Activated naive CD4-positive, alpha-beta T cell treated with anti-CD3 and anti-CD28 coated beads, Interleukin-2, amount 50 U/mL, for 72 hours (primary cell): ENCODE data around the gene CNTNAP2. TPM values are rescaled to one million over a fixed set of nuclear protein-coding genes. Genes with fewer than 3 reads are reported as not detected.

ENCODE experiments used
- ATAC-seq, 2 donors: fragments of 150-1000 bp; cut with Tn5 transposase; 2 replicates each; pipeline ENCODE4 v1.10.0; 2021; ENCODE audit warnings: mild to moderate bottlenecking in 2 of 2, moderate library complexity in 2 of 2
- DNase-seq, 2 donors: peaks; one replicate each; pipeline ENCODE4 v3.0.0; 2021 to 2022; ENCODE audit warnings: low spot score in 2 of 2
- H3K27ac Mint-ChIP-seq, 2 donors: one replicate each; pipeline ENCODE4 v1.8.0; 2022; ENCODE audit warnings: mild to moderate bottlenecking in 2 of 2, mixed read lengths in 2 of 2
- H3K36me3 Mint-ChIP-seq, 2 donors: one replicate each; pipeline ENCODE4 v1.8.0; 2022; ENCODE audit warnings: mixed read lengths in 2 of 2
- H3K9me3 Mint-ChIP-seq, 2 donors: one replicate each; pipeline ENCODE4 v1.8.0; 2022; ENCODE audit warnings: mixed read lengths in 2 of 2
- total RNA-seq, 2 donors: library from RNA; stranded (reverse); gene quantifications; one replicate each; pipeline ENCODE4 v1.2.3, GENCODE V29; 2022

CNTNAP2 gene
- total RNA-seq, 2 donors from 2014 or later = not detected

DNA sequence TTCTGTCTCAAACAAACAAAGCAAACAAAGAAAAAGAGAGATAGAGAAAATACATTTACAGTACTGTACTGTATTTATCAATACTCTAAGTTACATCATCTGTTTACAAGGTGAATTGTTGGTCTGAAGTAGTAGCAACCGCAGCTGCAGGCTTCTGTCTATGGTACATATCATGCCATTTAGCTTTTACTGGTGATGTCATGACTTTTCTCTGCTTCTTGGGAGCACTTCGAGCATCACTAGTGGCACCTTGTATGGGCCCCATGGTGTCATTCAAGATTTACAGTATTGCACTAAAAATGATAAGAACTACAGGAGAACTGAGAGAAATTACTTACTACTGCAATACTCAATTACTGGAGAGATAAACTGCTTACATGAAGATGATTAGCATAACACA, 826.9 kb downstream of the CNTNAP2 start:
- ATAC-seq (no peak), DNase-seq (no peak)
- Mint-ChIP-seq H3K9me3 (peaks cover 11 to 16% of the 10 kb centered on the region in 2 donors), H3K36me3 (no peaks in the 10 kb centered on the region), H3K27ac (no peak overlapping the region)

DNA sequence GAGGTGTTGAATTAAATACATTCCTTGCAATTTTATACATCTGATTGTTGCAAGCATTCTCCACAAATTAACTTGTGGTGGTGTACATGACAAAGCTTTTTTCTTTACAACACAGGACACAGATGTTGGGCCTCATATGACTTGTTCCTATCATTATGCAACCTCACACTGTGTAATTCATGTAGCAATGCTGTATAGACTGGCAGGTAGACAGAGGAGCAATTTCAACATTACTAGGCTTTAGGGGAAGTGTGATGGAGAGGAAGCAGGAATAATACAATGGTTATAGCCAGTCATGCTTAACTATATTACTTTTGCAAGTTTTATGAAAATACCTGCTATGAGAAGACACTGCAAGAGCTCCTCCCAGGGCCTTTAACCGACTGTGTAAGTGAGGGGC, 832.1 kb downstream of the CNTNAP2 start:
- Mint-ChIP-seq H3K27ac (no peak overlapping the region), H3K9me3 (peaks cover 12 to 14% of the 10 kb centered on the region in 2 donors), H3K36me3 (no peaks in the 10 kb centered on the region)
- DNase-seq (no peak), ATAC-seq (no peak)

DNA sequence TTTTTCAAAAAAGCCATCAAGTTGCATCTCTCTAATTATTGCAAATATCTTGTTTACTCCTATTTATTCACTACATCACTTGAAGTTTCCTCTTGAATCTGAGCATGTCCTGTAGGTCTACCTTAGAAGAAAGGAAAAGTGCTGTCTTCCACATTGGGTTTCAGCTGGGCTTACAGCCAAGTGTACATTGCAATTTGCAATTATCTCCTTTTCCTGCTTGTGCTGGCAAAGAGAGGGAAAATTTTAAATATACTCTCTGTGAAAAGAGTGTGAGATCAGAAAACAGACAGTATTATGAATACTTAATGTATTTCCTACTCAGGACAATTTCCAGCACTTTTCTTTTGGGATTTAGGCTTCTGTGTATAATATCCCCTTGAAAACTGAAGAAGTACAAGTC, 839.7 kb downstream of the CNTNAP2 start:
- Mint-ChIP-seq H3K36me3 (peaks cover 0 to 4% of the 10 kb centered on the region in 2 donors), H3K9me3 (peaks cover 18 to 20% of the 10 kb centered on the region in 2 donors), H3K27ac (no peak overlapping the region)
- no peak for ATAC-seq
- no peak for DNase-seq

DNA sequence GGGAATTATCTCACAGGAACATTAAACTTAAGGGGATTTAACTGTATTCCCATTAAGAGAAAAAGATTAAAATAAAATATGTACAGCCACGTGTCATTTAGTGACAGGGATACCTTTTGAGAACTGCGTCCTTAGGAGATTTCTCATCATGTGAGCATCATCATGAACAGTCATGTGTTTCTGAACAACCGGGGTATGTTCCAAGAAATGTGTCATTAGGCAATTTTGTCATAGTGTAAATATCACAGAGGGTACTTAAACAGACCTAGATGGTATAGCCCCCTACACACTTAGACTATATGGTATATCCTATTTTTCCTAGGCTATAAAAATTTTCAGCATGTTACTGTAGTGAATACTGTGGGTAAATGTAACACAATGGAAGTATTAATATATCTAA, 840.3 kb downstream of the CNTNAP2 start:
- peaks cover 17 to 21% of the 10 kb centered on the region in 2 donors for H3K9me3 Mint-ChIP-seq

DNA sequence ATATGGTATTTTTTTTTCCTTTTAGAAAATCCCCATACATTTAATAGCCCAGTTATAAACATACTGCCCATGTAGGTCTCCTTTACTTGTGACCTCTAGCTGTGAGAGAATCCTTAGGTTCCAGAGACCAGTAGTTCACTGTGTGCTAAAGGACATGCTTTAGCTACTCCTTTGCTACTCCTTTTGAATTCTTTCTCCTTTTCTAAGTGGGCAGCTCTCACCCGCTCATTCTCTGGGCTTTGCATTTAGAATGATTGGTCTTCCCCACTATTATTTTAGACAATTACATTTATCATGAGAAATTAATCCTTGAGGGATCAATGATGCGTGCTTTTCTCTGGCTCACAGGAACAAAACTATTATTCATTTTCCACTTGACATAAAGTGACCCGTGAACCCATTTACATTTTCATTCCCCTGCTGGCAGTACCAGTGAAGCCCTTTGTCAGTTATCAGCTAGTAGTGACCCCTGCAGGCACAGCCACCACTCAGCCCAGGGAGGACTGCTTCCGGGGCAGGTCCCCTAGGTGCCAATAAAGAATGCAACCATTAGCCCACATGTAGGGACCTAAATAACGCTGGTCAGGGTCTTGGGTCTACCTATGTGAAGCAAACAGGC, 844.3 kb downstream of the CNTNAP2 start:
- Mint-ChIP-seq H3K9me3 (peaks cover 14 to 22% of the 10 kb centered on the region in 2 donors), H3K27ac (no peak overlapping the region), H3K36me3 (peaks cover 0 to 4% of the 10 kb centered on the region in 2 donors)
- ATAC-seq = no peak
- no peak for DNase-seq

More for the DNA sequence above, 840.3 kb downstream of the CNTNAP2 start:
- DNase-seq (no peak), ATAC-seq (no peak)
- no peak overlapping the region for H3K27ac Mint-ChIP-seq
- H3K36me3 Mint-ChIP-seq = peaks cover 0 to 4% of the 10 kb centered on the region in 2 donors

DNA sequence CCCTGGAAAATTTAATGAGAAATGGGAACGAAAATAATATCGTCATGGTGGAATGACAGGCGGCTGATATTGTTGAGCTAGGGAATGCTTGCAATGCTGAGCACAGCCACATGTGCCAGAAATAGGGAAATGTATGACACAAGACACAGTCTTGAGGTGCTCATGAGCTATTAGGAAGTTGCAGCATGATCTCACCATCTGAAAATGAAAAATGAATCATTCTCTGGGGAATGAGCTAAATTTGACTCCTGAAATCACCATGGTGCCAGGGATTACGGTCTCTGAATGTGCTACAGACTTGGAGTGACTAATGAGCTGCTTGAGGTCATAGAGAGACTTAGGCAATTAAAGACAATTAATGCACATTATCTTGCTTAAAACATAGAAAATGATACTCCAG, 845.0 kb downstream of the CNTNAP2 start:
- ATAC-seq (no peak), DNase-seq (no peak)
- Mint-ChIP-seq H3K36me3 (peaks cover 0 to 4% of the 10 kb centered on the region in 2 donors), H3K27ac (no peak overlapping the region), H3K9me3 (peaks cover 14 to 15% of the 10 kb centered on the region in 2 donors)

DNA sequence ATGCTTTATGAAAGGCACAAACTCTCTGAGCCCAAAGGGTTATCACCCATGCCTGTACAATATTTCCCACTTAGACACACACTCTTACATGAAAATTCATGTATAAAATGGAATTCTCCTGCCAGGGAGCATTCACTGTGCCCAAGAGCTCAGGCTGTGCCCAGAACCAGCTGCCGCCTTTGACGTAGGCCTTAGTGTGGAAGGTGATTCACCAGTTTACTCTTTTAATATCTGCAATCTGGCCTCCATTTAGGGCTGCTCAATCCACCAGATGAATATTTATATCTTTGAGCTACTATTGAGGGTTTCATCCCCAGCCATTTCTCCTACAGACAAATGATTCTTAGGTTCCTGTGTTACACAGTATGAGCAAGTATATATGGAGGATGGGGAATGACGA, 849.7 kb downstream of the CNTNAP2 start:
- H3K9me3 Mint-ChIP-seq = peaks cover 4 to 9% of the 10 kb centered on the region in 2 donors
- no peaks in the 10 kb centered on the region for H3K36me3 Mint-ChIP-seq
- DNase-seq = no peak
- no peak overlapping the region for H3K27ac Mint-ChIP-seq
- no peak for ATAC-seq

DNA sequence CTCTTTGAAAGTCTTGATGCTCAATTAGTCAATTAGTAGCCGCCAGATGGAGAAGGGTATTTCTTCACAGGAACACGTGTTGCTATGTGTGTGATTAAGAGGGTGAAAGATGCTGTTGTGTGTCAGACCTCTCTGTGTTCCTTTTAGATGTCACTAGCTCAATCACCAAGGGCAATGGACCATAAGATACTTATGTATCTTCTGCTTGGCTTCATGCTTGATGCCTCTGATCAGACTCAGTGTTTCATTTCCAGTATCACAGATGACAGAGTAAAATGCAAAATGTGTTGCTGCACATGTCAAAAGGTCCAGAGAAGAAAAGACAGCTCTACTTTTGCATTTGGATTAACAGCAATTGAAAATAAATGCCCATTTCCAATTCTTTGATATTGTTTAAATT, 865.9 kb downstream of the CNTNAP2 start:
- Mint-ChIP-seq H3K36me3 (no peaks in the 10 kb centered on the region), H3K27ac (no peak overlapping the region)
- no peak for ATAC-seq

DNA sequence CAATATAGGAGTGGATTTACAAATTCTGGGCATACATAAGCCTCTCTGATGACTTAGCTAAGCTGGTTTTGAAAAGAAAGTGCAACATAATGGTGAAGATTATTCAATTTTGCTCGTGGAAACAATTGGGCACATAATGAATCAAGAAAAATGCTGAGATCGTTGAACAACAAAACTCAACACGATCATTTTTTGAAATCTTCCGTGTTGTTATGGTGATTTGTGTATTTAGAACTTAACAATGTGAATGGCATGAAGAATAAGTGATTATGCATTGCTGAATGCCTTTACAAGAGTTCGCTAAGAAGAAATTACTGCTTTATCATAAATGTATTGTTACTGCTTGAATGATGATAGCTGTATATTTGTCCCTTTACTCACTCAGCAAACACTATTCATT, 875.0 kb downstream of the CNTNAP2 start:
- no peak overlapping the region for H3K27ac Mint-ChIP-seq
- ATAC-seq = no peak
- peaks cover 10 to 13% of the 10 kb centered on the region in 2 donors for H3K9me3 Mint-ChIP-seq
- no peaks in the 10 kb centered on the region for H3K36me3 Mint-ChIP-seq
- DNase-seq = no peak

More for the DNA sequence above, 865.9 kb downstream of the CNTNAP2 start:
- no peak for DNase-seq
- peaks cover 15 to 17% of the 10 kb centered on the region in 2 donors for H3K9me3 Mint-ChIP-seq

DNA sequence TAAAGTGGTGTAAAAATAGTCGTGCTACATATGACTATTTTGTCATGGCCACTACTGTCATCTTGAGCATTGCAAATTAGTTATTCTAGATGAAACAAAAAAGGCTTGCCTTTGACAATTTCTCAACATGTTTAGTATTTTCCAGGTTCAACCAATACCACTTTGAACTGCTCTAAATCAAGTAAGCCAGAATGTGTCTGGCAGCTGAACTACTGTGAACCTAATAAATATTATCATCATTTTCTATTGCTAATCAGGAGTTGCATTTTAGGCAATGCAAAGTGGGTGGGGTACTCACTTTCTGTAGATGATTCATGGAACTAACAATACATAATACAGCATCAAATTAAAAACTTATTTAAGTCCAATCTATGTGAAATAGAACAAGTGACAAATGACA, 877.2 kb downstream of the CNTNAP2 start:
- ATAC-seq (no peak), DNase-seq (no peak)
- Mint-ChIP-seq H3K27ac (no peak overlapping the region), H3K9me3 (peaks cover 13 to 14% of the 10 kb centered on the region in 2 donors), H3K36me3 (no peaks in the 10 kb centered on the region)

DNA sequence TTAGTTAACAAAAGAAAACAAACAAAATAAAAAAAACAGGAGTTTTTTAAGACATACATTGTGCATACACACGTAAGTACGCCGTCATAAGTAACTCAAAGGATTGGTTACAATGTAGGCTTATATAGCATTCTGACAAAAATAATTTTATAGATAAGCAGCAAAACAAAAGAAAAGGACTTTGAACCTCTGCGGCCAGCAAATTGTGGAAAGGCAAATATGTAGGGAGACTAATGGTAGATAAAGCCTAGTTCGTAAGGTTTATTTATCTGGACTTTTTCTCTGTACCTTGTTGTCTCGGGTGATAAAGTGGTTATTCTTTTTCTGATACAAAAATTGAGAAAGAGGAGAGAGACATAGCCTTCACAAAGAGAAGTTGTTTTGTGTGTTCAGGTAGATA, 891.9 kb downstream of the CNTNAP2 start:
- peaks cover 6 to 11% of the 10 kb centered on the region in 2 donors for H3K9me3 Mint-ChIP-seq
- no peaks in the 10 kb centered on the region for H3K36me3 Mint-ChIP-seq
- DNase-seq = no peak
- no peak for ATAC-seq
- H3K27ac Mint-ChIP-seq = no peak overlapping the region

DNA sequence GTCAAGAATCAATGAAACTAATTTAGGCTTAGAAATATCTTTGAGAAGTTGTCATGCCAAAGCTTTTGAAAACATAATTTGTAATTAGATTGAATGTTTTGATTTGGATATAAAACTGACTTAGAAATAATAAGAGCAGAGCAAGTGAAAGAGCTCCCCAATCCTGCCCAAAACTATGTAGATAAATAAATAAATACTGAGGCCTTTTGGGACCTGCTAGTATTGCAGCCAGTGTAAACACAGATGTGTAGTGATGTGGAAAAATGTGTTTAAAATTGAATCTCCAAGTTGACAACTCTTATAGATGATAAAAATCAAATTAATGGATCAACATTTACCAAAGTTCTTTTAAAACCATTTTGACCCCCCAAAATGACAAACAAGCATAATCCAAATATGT, 896.1 kb downstream of the CNTNAP2 start:
- ATAC-seq (no peak), DNase-seq (no peak)
- Mint-ChIP-seq H3K27ac (no peak overlapping the region), H3K36me3 (no peaks in the 10 kb centered on the region), H3K9me3 (peaks cover 10 to 13% of the 10 kb centered on the region in 2 donors)

DNA sequence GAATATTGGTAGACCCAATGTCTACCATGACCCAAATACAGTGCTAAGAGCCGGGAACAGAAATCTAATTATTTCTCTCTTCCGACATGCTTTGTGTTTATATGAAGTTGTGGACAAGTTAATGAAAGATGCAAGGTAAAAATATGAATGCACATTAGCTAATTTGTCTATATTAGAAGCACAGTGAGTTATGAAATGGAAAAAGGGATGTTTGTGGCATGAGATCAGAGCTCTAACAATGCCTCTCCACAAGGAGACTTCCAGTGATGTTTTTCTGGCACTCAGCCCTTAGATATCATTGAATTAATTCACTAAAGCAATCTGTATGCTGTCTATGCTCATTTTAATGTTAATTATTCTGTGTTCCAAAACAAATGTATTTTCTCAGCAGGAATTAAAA, 897.2 kb downstream of the CNTNAP2 start:
- Mint-ChIP-seq H3K27ac (no peak overlapping the region), H3K9me3 (peaks cover 13 to 14% of the 10 kb centered on the region in 2 donors), H3K36me3 (no peaks in the 10 kb centered on the region)
- DNase-seq (no peak), ATAC-seq (no peak)

DNA sequence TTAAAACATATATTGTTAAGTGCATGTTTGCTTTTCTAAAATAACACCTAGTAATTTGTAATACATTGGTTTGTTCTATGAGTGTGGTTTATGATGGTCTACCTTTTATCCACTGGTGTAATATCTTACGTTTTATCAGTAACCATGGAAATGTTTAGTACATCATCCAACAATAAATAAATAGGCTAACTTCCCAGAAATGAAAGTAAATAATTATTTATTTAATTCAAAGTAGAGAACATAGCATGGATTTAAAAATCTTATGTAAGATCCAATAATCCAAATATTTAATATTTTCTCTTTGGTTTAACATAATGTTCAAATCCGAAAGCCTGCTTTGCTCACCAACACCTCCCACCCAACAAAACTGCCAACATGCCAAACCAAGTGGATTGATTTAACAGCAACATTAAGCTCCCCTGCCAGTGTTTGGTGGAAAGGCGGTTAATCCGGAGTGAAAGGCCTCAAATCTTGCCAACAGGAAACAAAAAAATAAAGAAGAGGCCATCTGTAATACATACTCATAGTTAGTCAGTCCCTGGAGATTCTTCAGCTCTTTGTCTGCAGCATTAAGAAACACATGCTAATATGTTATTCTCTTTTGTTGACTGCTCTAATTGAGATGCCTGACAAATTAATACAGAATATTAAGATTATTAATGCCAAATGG, 897.8 kb downstream of the CNTNAP2 start:
- no peaks in the 10 kb centered on the region for H3K36me3 Mint-ChIP-seq
- H3K9me3 Mint-ChIP-seq = peaks cover 13 to 14% of the 10 kb centered on the region in 2 donors
- no peak overlapping the region for H3K27ac Mint-ChIP-seq
- DNase-seq (no peak), ATAC-seq (no peak)

DNA sequence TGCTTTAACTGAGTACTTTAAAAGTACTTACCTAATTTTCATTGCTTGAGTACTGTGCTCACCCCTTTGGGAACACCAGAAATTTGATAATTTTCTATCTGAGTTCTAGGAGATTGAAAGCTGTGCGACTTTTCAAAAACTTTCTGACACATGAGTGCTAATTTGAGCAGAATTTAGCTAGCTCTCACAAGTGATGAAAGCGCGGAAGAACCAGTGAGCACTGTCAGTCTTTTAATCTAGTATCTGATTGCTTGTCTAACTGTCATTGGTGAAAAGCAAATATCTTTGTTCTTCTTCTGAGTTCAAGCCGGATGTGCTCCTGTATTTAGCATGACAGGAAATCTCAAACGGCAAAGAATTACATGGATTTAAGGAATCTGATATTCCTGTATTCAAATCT, 899.4 kb downstream of the CNTNAP2 start:
- Mint-ChIP-seq H3K9me3 (peaks cover 9 to 14% of the 10 kb centered on the region in 2 donors), H3K36me3 (no peaks in the 10 kb centered on the region)
- ATAC-seq = no peak

DNA sequence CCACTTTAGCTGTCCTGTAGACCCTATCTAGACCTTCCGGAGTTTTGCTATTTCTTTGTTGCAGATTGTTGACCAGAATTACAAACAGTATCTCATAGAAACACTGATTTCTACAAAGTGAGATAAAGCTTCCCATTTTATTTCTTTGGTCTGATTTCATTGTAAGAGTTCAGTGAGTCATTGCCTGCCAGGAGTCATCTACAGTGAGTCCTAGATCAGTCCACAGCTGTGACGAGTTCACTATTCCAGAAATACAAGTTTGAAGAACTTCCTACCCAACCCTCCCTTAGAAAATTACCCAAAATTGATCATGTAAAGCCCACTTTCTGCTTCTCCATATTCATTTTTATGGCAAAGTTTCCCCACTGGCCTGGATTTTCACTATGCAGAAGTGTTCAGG, 905.5 kb downstream of the CNTNAP2 start:
- ATAC-seq = no peak
- no peaks in the 10 kb centered on the region for H3K36me3 Mint-ChIP-seq

More for the DNA sequence above, 899.4 kb downstream of the CNTNAP2 start:
- H3K27ac Mint-ChIP-seq = no peak overlapping the region
- DNase-seq = no peak

DNA sequence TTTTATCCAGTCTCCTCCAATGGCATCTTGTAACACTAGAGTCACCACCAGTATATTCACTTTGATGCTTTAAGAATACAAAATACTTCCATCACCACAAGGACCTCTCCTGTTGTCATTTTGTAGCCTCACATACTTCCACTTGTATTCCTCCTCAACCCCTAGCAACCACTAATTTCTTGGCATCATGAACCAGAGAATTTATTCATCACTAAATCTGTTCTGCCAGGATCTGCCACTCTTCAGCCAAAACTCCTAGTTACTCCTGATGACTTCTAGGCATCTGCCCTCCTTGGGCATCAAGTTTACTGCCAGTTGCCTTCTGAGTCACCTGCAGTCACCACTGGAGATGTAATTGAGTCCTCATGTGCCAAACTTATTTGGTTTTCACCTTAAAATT, 906.8 kb downstream of the CNTNAP2 start:
- Mint-ChIP-seq H3K9me3 (peaks cover 5 to 19% of the 10 kb centered on the region in 2 donors), H3K27ac (no peak overlapping the region)

More for the DNA sequence above, 905.5 kb downstream of the CNTNAP2 start:
- H3K9me3 Mint-ChIP-seq = peaks cover 4 to 9% of the 10 kb centered on the region in 2 donors
- H3K27ac Mint-ChIP-seq = no peak overlapping the region
- no peak for DNase-seq

DNA sequence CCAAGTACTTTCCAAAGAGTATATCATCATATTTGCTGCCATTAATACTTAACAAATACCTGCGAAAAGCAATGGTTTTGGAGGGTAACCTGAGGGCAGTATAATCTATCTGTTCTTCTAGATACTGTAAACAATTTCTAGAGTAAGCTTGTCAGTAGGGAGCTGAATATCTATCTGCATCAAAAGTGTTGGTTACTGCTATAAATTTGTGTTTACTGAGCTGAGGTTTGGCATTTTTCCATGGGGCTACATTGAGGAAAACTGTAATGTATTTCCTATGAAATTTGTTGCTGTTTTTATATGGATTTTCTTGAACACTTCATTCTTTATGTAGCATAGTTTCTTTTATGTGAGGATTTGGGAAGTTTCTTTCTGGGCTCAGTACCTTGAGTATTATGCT, 913.4 kb downstream of the CNTNAP2 start:
- H3K27ac Mint-ChIP-seq = no peak overlapping the region
- H3K36me3 Mint-ChIP-seq = no peaks in the 10 kb centered on the region
- no peak for ATAC-seq
- DNase-seq = no peak
- peaks cover 19 to 28% of the 10 kb centered on the region in 2 donors for H3K9me3 Mint-ChIP-seq

More for the DNA sequence above, 906.8 kb downstream of the CNTNAP2 start:
- ATAC-seq = no peak
- DNase-seq = no peak
- no peaks in the 10 kb centered on the region for H3K36me3 Mint-ChIP-seq
